K562 (cell line): ENCODE data around the gene PDE6G. TPM values are rescaled to one million over a fixed set of nuclear protein-coding genes. Genes with fewer than 3 reads are reported as not detected.

Source experiments
- ATAC-seq: fragments of 200-7000 bp; cut with Tn5 transposase; 3 replicates; pipeline ENCODE4 v1.9.1; 2020; ENCODE audit warnings: moderate library complexity
- BruUV-seq: library from RNA; stranded (reverse); fragments of 400-500 nt; replicated peaks from 2 replicates; lab custom pipeline; 2021; lab: Mats Ljungman, UMichigan
- CTCF ChIA-PET: fragments of 300-600 bp; formaldehyde crosslinking; extraction: SDS; loops from one replicate; lab custom pipeline; 2021; ENCODE audit warnings: low intra/inter-chr PET ratio; lab: Yijun Ruan, JAX
- POLR2A ChIA-PET: fragments of 300-600, 350-650 bp; sonication (Branson Sonifier 250); formaldehyde crosslinking; extraction: SDS; loops from one replicate; lab custom pipeline; 2021; ENCODE audit warnings: antibody characterized with exemption, inconsistent platforms; lab: Yijun Ruan, JAX
- DNase-seq, 4 experiments: peaks; one replicate each; pipeline versions ENCODE4 v3.0.0 to v3.0.0-alpha.2; 2011 to 2018; ENCODE audit warnings: low spot score in 3 of 4, mixed read lengths in 3 of 4; ENCODE audit errors: extremely low read depth in 1 of 4
- FAIRE-seq: peaks from 2 replicates; lab custom pipeline; 2011; peaks lifted over from hg19 to GRCh38; lab: Jason Lieb, UNC
- H2AFZ ChIP-seq: 2 replicates; pipeline ENCODE4 v1.6.0; 2011; ENCODE audit warnings: low read depth, low read length, control low read depth, inconsistent platforms
- H3K27ac ChIP-seq: fragments of 200-600 bp; 3 replicates; pipeline ENCODE4 v1.8.0; 2011; ENCODE audit warnings: low read depth, mild to moderate bottlenecking, control low read depth, inconsistent platforms, low read length, moderate library complexity, mixed read lengths; ENCODE audit errors: extremely low read depth
- H3K27me3 ChIP-seq, 2 experiments: fragments of 300-600 bp in 1 of 2; 2 replicates in 1 of 2; 3 replicates in 1 of 2; pipeline versions ENCODE4 v1.6.0 to v1.8.0; 2011; ENCODE audit warnings: inconsistent platforms in 2 of 2, low read length in 2 of 2, mild to moderate bottlenecking in 1 of 2, mixed read lengths in 1 of 2, moderate library complexity in 1 of 2; ENCODE audit not compliant: control insufficient read depth in 2 of 2, insufficient read depth in 2 of 2
- H3K36me3 ChIP-seq: fragments of 300-600 bp; 3 replicates; pipeline ENCODE4 v1.8.0; 2011; ENCODE audit warnings: mild to moderate bottlenecking, low read length, inconsistent platforms; ENCODE audit not compliant: control insufficient read depth, insufficient read depth
- H3K4me1 ChIP-seq, 2 experiments: fragments of 200-600 bp in 1 of 2; replicated peaks in 1 of 2; 2 replicates in 1 of 2; 3 replicates in 1 of 2; pipeline versions ENCODE4 v1.5.1 to v1.8.0; 2011; ENCODE audit warnings: inconsistent platforms in 2 of 2, low read length in 2 of 2, mild to moderate bottlenecking in 1 of 2, mixed read lengths in 1 of 2, moderate library complexity in 1 of 2; ENCODE audit not compliant: control insufficient read depth in 2 of 2, insufficient read depth in 2 of 2
- H3K4me2 ChIP-seq: 2 replicates; pipeline ENCODE4 v1.6.1; 2011; ENCODE audit warnings: low read length, control low read depth, inconsistent platforms, mixed read lengths; ENCODE audit not compliant: insufficient read depth
- H3K4me3 ChIP-seq: fragments of 200-600 bp; sonication (generic), shearing (Covaris generic); 2 replicates; pipeline ENCODE4 v1.5.1; 2016; ENCODE audit warnings: control low read depth, inconsistent platforms
- H3K79me2 ChIP-seq: fragments of 200-600 bp; 3 replicates; pipeline ENCODE4 v1.8.0; 2011; ENCODE audit warnings: low read length, inconsistent platforms; ENCODE audit not compliant: control insufficient read depth, insufficient read depth
- H3K9ac ChIP-seq, 2 experiments: 2 replicates each; pipeline versions ENCODE4 v1.6.0 to v1.6.1; 2011; ENCODE audit warnings: low read depth in 2 of 2, low read length in 2 of 2, control low read depth in 1 of 2, inconsistent platforms in 1 of 2, mild to moderate bottlenecking in 1 of 2, mixed read lengths in 1 of 2; ENCODE audit not compliant: insufficient read depth in 1 of 2
- H3K9me1 ChIP-seq: one replicate; pipeline ENCODE4 v1.6.0; 2011; ENCODE audit warnings: inconsistent platforms, mild to moderate bottlenecking, low read length, moderate library complexity; ENCODE audit not compliant: control insufficient read depth, insufficient read depth
- H3K9me3 ChIP-seq: replicated peaks from 2 replicates; pipeline ENCODE4 v1.5.1; 2011; ENCODE audit warnings: low read depth, low read length, inconsistent platforms; ENCODE audit not compliant: control insufficient read depth, insufficient read depth
- H4K20me1 ChIP-seq: replicated peaks from 2 replicates; pipeline ENCODE4 v1.6.1; 2011; ENCODE audit warnings: low read length, inconsistent platforms, mixed read lengths; ENCODE audit not compliant: control insufficient read depth, insufficient read depth
- ADNP ChIP-seq: fragments of 200-800 bp; sonication (Bioruptor generic); IDR thresholded peaks from 2 replicates; pipeline ENCODE4 v1.6.1; 2016; ENCODE audit warnings: missing genetic modification characterization, missing compliant biosample characterization
- ESRRA ChIP-seq: fragments of 450-650 bp; IDR thresholded peaks from 2 replicates; pipeline ENCODE4 v1.6.1; 2014; ENCODE audit warnings: low read depth, mild to moderate bottlenecking, moderate library complexity, borderline replicate concordance
- FOXJ3 ChIP-seq: sonication (generic); formaldehyde crosslinking; IDR thresholded peaks from 2 replicates; pipeline ENCODE4 v1.4.0; 2020; ENCODE audit warnings: mild to moderate bottlenecking, missing genetic modification reagents
- NR3C1 ChIP-seq: sonication (generic); formaldehyde crosslinking; IDR thresholded peaks from 2 replicates; pipeline ENCODE4 v1.8.1; 2022; ENCODE audit warnings: missing genetic modification reagents
- RBM39 ChIP-seq: fragments of 200-400 bp; formaldehyde crosslinking; optimal IDR thresholded peaks from 2 replicates; pipeline ENCODE3; 2018; ENCODE audit warnings: low read depth, low read length
- TCF3 ChIP-seq: sonication (generic); formaldehyde crosslinking; IDR thresholded peaks from 2 replicates; pipeline ENCODE4 v1.4.0; 2020; ENCODE audit warnings: mild to moderate bottlenecking, missing genetic modification reagents
- TCF7L2 ChIP-seq: fragments of 150-350 bp; IDR thresholded peaks from 2 replicates; pipeline ENCODE4 v1.6.1; 2016; ENCODE audit warnings: low read depth, mild to moderate bottlenecking, low read length, moderate library complexity
- WGBS: fragments of 100-300 bp; shearing (Covaris generic); methylation state at CpG from one replicate; pipeline ENCODE4 v1.1.6; 2016; ENCODE audit warnings: low coverage, mixed read lengths; ENCODE audit not compliant: insufficient coverage; ENCODE audit errors: missing lambda C conversion rate; 5-methylcytosine and 5-hydroxymethylcytosine counted together
- in situ Hi-C: fragments of 300-500 bp; cut with MboI; formaldehyde crosslinking; loops from 4 replicates; pipeline ENCODE4 v1.15.0; 2018; ENCODE audit warnings: inconsistent platforms, mixed read lengths
- intact Hi-C: fragments of 100-400 bp; cut with micrococcal nuclease; formaldehyde crosslinking; loops from 2 replicates; pipeline ENCODE4 v1.14.2; 2022
- polyA plus RNA-seq, 8 experiments: library from polyadenylated mRNA; depleted of rRNA in 4 of 8; stranded (reverse) in 5 of 8; unstranded in 3 of 8; fragments of >200 nt; fragmentation: Nextera tagmentation in 2 of 8; fragmentation: Illumina TruSeq in 1 of 8; extraction: Ambion mirVana in 2 of 8; extraction: Trizol in 1 of 8; gene quantifications; 2 replicates each; pipeline versions ENCODE4 v1.2.1 to v1.2.3, GENCODE V29; 2011 to 2014; ENCODE audit warnings: inconsistent platforms in 1 of 8, missing spikeins in 1 of 8
- total RNA-seq, 7 experiments: library from RNA; depleted of rRNA in 6 of 7; stranded (reverse); fragments of >200 nt in 6 of 7; fragmentation: Illumina TruSeq in 2 of 7; extraction: Trizol in 2 of 7; gene quantifications; 2 replicates each; pipeline versions ENCODE4 v1.2.1 to v1.2.3, GENCODE V29; 2011 to 2021; ENCODE audit warnings: low replicate concordance in 1 of 7
- TF ChIP-seq, protein P1 (sequence below), 2 experiments: IDR thresholded peaks in 1 of 2; conservative IDR thresholded peaks in 1 of 2; 2 replicates each; pipeline ENCODE4 v1.6.1; 2016; ENCODE audit warnings: low read depth in 2 of 2, mild to moderate bottlenecking in 1 of 2, missing compliant biosample characterization in 1 of 2, missing genetic modification characterization in 1 of 2, moderate library complexity in 1 of 2
- TF ChIP-seq, protein P2 (sequence below), 3 experiments: fragments of 200-800 bp in 1 of 3; sonication (Bioruptor generic) in 1 of 3; sonication (generic) in 1 of 3; formaldehyde crosslinking in 1 of 3; IDR thresholded peaks; 2 replicates each; pipeline versions ENCODE4 v1.6.1 to v1.8.0; 2016 to 2022; ENCODE audit warnings: mild to moderate bottlenecking in 2 of 3, missing compliant biosample characterization in 2 of 3, missing genetic modification characterization in 2 of 3, missing genetic modification reagents in 1 of 3

Gene PDE6G
- total and polyA plus RNA-seq, 9 of the 15 experiments (the other 6 are each of a cell fraction or from before 2014, with no cell fraction given) = 0.14 to 0.59 TPM; not detected in 7

DNA sequence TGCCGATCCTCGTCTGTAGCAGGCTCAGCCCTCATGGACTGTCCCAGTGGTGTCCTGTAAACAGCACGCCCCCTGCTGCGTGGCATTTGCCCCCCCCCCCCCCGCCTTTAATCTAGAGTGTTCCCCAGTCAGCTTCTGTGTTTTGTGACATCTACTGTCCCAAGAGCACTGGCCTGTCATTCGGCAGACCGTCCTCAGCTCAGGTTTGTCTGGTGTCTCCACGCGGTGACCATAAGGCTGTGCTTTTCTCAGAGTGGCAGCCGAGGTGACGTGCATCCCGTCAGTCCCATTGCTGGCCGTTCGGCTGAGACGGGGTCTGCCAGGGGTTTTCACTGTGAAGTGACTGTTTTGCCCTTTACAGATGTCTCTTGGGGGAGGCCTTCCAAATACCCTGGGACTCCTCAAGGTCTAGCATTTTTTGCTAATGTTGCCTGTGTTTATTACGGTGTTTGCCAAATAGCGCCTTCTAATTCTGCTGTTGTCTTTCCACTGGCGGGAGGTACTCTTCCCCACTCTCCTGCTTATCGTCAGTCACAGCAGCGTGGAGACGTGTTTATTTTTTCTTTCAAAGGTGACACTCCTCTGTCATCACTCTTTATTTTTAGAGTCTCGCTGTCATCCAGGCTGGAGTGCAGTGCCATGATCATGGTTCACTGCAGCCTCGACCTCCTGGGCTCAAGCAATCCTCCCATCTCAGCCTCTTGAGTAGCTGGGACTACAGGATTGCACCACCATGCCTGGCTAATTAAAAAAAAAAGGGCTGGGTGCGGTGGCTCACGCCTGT lies 41.1 kb upstream of the PDE6G start:
- peaks cover 10 to 52% of the 10 kb centered on the region in 2 experiments; a peak in 4 of 5 replicates for H3K4me1 ChIP-seq
- TF ChIP-seq, protein P1, sequence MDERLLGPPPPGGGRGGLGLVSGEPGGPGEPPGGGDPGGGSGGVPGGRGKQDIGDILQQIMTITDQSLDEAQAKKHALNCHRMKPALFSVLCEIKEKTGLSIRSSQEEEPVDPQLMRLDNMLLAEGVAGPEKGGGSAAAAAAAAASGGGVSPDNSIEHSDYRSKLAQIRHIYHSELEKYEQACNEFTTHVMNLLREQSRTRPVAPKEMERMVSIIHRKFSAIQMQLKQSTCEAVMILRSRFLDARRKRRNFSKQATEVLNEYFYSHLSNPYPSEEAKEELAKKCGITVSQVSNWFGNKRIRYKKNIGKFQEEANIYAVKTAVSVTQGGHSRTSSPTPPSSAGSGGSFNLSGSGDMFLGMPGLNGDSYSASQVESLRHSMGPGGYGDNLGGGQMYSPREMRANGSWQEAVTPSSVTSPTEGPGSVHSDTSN (CRISPR knock-in tag; IDR thresholded peaks at IDR 0.05; ENCODE audit: low read depth) = no peak
- TF ChIP-seq, protein P1 (tag; conservative IDR thresholded peaks at IDR 0.05; ENCODE audit: low read depth) = no peak
- TF ChIP-seq NR3C1 (no peak), TCF3 (CRISPR knock-in tag) (peak; percentile 24; the same call in 1 of the 2 replicates), ESRRA (no peak), ADNP (tag) (no peak), TCF7L2 (no peak), FOXJ3 (CRISPR knock-in tag) (no peak), RBM39 (no peak)
- TF ChIP-seq, protein P2, sequence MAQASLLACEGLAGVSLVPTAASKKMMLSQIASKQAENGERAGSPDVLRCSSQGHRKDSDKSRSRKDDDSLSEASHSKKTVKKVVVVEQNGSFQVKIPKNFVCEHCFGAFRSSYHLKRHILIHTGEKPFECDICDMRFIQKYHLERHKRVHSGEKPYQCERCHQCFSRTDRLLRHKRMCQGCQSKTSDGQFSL (CRISPR knock-in tag; IDR thresholded peaks at IDR 0.05) = peak; percentile 62; the same call in 1 of the 2 replicates
- TF ChIP-seq, protein P2 (tag; IDR thresholded peaks at IDR 0.05) = no peak
- TF ChIP-seq, all 486 proteins: peak for 2
- Histone ChIP-seq H3K27ac (no peak overlapping the region), H3K79me2 (peaks cover 23% of the 10 kb centered on the region), H3K27me3 (no peaks in the 10 kb centered on the region), H2AFZ (no peak overlapping the region), H3K9me3 (no peaks in the 10 kb centered on the region), H3K9ac (no peak overlapping the region), H3K9me1 (no peaks in the 10 kb centered on the region), H3K4me3 (no peak overlapping the region), H3K36me3 (peaks cover 95% of the 10 kb centered on the region), H4K20me1 (peaks cover 14% of the 10 kb centered on the region), H3K4me2 (no peak overlapping the region)
- WGBS = 90% methylated on average over 21 of the region's 25 CpGs
- ChIA-PET CTCF (no interaction called here), POLR2A (interaction anchor here (0.9 to 2.4 kb wide), 2 partner anchors 8 to 13 kb away, joined by 3 to 24 read pairs; partner anchors contain the start of genes ARL16 and HGS)
- in situ Hi-C loops = no loop called here
- no peak for ATAC-seq
- DNase-seq = no peak
- no peak for FAIRE-seq
- BruUV-seq = no TSS peak
- intact Hi-C loops = no loop called here
